HepG2 (cell line): ENCODE data around the gene HPCAL1. TPM values are rescaled to one million over a fixed set of nuclear protein-coding genes. Genes with fewer than 3 reads are reported as not detected.

ENCODE experiments used
- HDAC1 ChIP-seq: sonication (generic); formaldehyde crosslinking; IDR thresholded peaks from 2 replicates; pipeline ENCODE4 v1.5.1; 2020; ENCODE audit warnings: mild to moderate bottlenecking, missing genetic modification reagents
- HNRNPK ChIP-seq: fragments of 200-400 bp; formaldehyde crosslinking; IDR thresholded peaks from 2 replicates; pipeline ENCODE4 v1.6.1; 2018; ENCODE audit warnings: low read length, low read depth, moderate library complexity, mild to moderate bottlenecking; ENCODE audit not compliant: poor library complexity, severe bottlenecking
- KDM4B ChIP-seq: sonication (generic); formaldehyde crosslinking; IDR thresholded peaks from 2 replicates; pipeline ENCODE4 v1.4.0; 2020; ENCODE audit warnings: missing genetic modification reagents
- MTA1 ChIP-seq: sonication (generic); formaldehyde crosslinking; IDR thresholded peaks from 2 replicates; pipeline ENCODE4 v1.4.0; 2020; ENCODE audit warnings: missing genetic modification reagents, mild to moderate bottlenecking, borderline replicate concordance
- MTF2 ChIP-seq: sonication (generic); formaldehyde crosslinking; IDR thresholded peaks from 2 replicates; pipeline ENCODE4 v1.5.0; 2020; ENCODE audit warnings: missing genetic modification reagents, borderline replicate concordance
- NCOA5 ChIP-seq: sonication (generic); formaldehyde crosslinking; IDR thresholded peaks from 2 replicates; pipeline ENCODE4 v1.4.0; 2020; ENCODE audit warnings: missing genetic modification reagents
- NFIB ChIP-seq: sonication (generic); formaldehyde crosslinking; IDR thresholded peaks from 2 replicates; pipeline ENCODE4 v1.9.0; 2021; ENCODE audit warnings: missing genetic modification reagents, mild to moderate bottlenecking, borderline replicate concordance
- POLR2G ChIP-seq: fragments of 200-400 bp; formaldehyde crosslinking; IDR thresholded peaks from 2 replicates; pipeline ENCODE4 v1.6.1; 2018; ENCODE audit warnings: mild to moderate bottlenecking, low read depth, low read length, moderate library complexity
- RFX5 ChIP-seq: IDR thresholded peaks from 2 replicates; pipeline ENCODE4 v1.6.1; 2011; ENCODE audit warnings: low read depth, low read length, improper control_type of control experiment
- SRY ChIP-seq: sonication (generic); formaldehyde crosslinking; IDR thresholded peaks from 2 replicates; pipeline ENCODE4 v1.8.0; 2022; ENCODE audit warnings: mild to moderate bottlenecking, missing genetic modification reagents
- ZBTB38 ChIP-seq: sonication (generic); formaldehyde crosslinking; IDR thresholded peaks from 2 replicates; pipeline ENCODE4 v1.5.1; 2020; ENCODE audit warnings: mild to moderate bottlenecking, missing genetic modification reagents
- ZFP62 ChIP-seq: sonication (generic); formaldehyde crosslinking; IDR thresholded peaks from 2 replicates; pipeline ENCODE4 v1.4.0; 2020; ENCODE audit warnings: missing genetic modification reagents
- ZFP90 ChIP-seq: sonication (generic); formaldehyde crosslinking; IDR thresholded peaks from 2 replicates; pipeline ENCODE4 v1.8.0; 2022; ENCODE audit warnings: missing genetic modification reagents, mild to moderate bottlenecking, inconsistent platforms, borderline replicate concordance
- ZNF24 ChIP-seq: fragments of 450-650 bp; IDR thresholded peaks from 2 replicates; pipeline ENCODE4 v1.6.1; 2017; ENCODE audit warnings: antibody characterized with exemption, mild to moderate bottlenecking
- ZNF350 ChIP-seq: sonication (generic); formaldehyde crosslinking; IDR thresholded peaks from 2 replicates; pipeline ENCODE4 v1.4.0; 2020; ENCODE audit warnings: mild to moderate bottlenecking, low read depth, missing genetic modification reagents, borderline replicate concordance
- ZNF678 ChIP-seq: sonication (generic); formaldehyde crosslinking; IDR thresholded peaks from 2 replicates; pipeline ENCODE4 v1.4.0; 2020; ENCODE audit warnings: mild to moderate bottlenecking, missing genetic modification reagents
- ZNF713 ChIP-seq: sonication (generic); formaldehyde crosslinking; IDR thresholded peaks from 2 replicates; pipeline ENCODE4 v1.4.0; 2020; ENCODE audit warnings: mild to moderate bottlenecking, missing genetic modification reagents
- polyA plus RNA-seq, 8 experiments: library from polyadenylated mRNA; depleted of rRNA in 3 of 8; stranded (reverse) in 7 of 8; unstranded in 1 of 8; fragments of >200 nt; fragmentation: Illumina TruSeq in 4 of 8; extraction: Trizol in 4 of 8; gene quantifications; 2 replicates each; pipeline versions ENCODE4 v1.2.1 to v1.2.3, GENCODE V29; 2011 to 2016; ENCODE audit warnings: low read depth in 4 of 8, missing spikeins in 1 of 8, mixed read lengths in 1 of 8; ENCODE audit not compliant: insufficient read depth in 1 of 8
- total RNA-seq, 5 experiments: library from RNA; depleted of rRNA; stranded (reverse); fragments of >200 nt; fragmentation: Illumina TruSeq; extraction: Trizol; gene quantifications; 2 replicates each; pipeline ENCODE4 v1.2.3, GENCODE V29; 2016; ENCODE audit warnings: low read depth in 1 of 5
- TF ChIP-seq, protein P1 (sequence below): sonication (generic); formaldehyde crosslinking; IDR thresholded peaks from 2 replicates; pipeline ENCODE4 v1.9.0; 2022; ENCODE audit warnings: low read depth, missing genetic modification reagents
- TF ChIP-seq, protein P2 (sequence below): sonication (generic); formaldehyde crosslinking; IDR thresholded peaks from 2 replicates; pipeline ENCODE4 v1.5.0; 2020; ENCODE audit warnings: missing genetic modification reagents
- TF ChIP-seq, protein P3 (sequence below), 2 experiments: IDR thresholded peaks; 2 replicates each; pipeline ENCODE4 v1.6.1; 2011 to 2012; ENCODE audit warnings: low read length in 2 of 2, borderline replicate concordance in 1 of 2, low read depth in 1 of 2, mild to moderate bottlenecking in 1 of 2, moderate library complexity in 1 of 2
- TF ChIP-seq, protein P4 (sequence below): sonication (generic); formaldehyde crosslinking; IDR thresholded peaks from 2 replicates; pipeline ENCODE4 v1.4.0; 2020; ENCODE audit warnings: missing genetic modification reagents

HPCAL1 gene
- total and polyA plus RNA-seq, 2 of the 13 experiments (the other 11 are each of a cell fraction or from before 2014, with no cell fraction given): 29.5 to 29.9 TPM

DNA sequence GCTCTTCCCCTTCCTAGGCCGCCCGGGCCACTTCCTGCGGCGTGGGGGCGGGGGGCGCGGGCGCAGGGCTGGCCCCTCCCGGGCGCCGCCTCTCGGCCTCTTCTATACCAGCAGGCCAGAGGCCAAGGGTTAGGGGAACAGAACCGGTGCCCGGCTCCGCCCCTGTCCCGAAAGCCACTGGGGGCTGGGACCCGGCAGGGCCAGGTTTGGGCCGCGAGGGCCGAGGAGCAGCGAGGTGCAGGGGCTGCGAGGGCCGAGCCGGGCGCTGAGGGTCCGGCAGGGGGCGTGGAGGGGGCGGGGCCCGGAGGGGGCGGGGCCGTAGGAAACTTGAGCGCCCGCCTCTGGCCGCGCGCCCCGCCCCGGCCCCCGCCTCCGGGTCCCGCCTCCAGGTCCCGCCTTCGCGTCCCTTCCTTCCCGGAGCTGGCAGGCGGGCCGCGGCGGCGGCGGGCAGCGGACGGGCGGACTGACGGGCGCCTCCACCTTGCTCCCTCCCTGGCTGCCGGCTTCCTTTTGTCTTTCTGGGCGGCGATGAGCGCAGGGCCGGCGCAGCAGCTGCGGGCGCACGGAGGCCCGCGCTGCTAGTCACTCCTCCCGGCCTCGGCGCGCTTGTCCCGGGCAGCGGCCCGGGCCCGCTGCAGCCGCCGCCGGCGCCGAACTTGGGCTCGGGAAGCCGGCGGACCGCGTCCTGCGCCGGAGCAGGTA, at the start of gene HPCAL1 (continued):
- TF ChIP-seq, protein P1, sequence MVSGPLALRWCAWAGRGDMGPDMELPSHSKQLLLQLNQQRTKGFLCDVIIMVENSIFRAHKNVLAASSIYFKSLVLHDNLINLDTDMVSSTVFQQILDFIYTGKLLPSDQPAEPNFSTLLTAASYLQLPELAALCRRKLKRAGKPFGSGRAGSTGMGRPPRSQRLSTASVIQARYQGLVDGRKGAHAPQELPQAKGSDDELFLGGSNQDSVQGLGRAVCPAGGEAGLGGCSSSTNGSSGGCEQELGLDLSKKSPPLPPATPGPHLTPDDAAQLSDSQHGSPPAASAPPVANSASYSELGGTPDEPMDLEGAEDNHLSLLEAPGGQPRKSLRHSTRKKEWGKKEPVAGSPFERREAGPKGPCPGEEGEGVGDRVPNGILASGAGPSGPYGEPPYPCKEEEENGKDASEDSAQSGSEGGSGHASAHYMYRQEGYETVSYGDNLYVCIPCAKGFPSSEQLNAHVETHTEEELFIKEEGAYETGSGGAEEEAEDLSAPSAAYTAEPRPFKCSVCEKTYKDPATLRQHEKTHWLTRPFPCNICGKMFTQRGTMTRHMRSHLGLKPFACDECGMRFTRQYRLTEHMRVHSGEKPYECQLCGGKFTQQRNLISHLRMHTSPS (CRISPR knock-in tag): peak; percentile 59; the same call in 1 of the 2 replicates
- TF ChIP-seq MTF2 (CRISPR knock-in tag) (peak; percentile 63; the same call in 1 of the 2 replicates), NFIB (CRISPR knock-in tag) (no peak), ZFP90 (CRISPR knock-in tag) (peak; percentile 67; the same call in 1 of the 2 replicates), HDAC1 (CRISPR knock-in tag) (peak; percentile 76), MTA1 (CRISPR knock-in tag) (no peak), ZNF713 (CRISPR knock-in tag) (no peak), SRY (CRISPR knock-in tag) (no peak), ZNF678 (CRISPR knock-in tag) (no peak), KDM4B (CRISPR knock-in tag) (0 out of 2 replicates have a peak, but pooled peaks have one; percentile 26), RFX5 (no peak), ZNF24 (no peak), HNRNPK (peak; percentile 89), ZBTB38 (CRISPR knock-in tag) (peak; percentile 78; the same call in 1 of the 2 replicates), NCOA5 (no peak), ZNF350 (CRISPR knock-in tag) (no peak; the same call in 1 of the 2 replicates), ZFP62 (CRISPR knock-in tag) (0 out of 2 replicates have a peak, but pooled peaks have one; percentile 18), POLR2G (peak; percentile 63; the same call in 1 of the 2 replicates)
- TF ChIP-seq, protein P2, sequence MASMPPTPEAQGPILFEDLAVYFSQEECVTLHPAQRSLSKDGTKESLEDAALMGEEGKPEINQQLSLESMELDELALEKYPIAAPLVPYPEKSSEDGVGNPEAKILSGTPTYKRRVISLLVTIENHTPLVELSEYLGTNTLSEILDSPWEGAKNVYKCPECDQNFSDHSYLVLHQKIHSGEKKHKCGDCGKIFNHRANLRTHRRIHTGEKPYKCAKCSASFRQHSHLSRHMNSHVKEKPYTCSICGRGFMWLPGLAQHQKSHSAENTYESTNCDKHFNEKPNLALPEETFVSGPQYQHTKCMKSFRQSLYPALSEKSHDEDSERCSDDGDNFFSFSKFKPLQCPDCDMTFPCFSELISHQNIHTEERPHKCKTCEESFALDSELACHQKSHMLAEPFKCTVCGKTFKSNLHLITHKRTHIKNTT (CRISPR knock-in tag): no peak
- TF ChIP-seq, protein P3, sequence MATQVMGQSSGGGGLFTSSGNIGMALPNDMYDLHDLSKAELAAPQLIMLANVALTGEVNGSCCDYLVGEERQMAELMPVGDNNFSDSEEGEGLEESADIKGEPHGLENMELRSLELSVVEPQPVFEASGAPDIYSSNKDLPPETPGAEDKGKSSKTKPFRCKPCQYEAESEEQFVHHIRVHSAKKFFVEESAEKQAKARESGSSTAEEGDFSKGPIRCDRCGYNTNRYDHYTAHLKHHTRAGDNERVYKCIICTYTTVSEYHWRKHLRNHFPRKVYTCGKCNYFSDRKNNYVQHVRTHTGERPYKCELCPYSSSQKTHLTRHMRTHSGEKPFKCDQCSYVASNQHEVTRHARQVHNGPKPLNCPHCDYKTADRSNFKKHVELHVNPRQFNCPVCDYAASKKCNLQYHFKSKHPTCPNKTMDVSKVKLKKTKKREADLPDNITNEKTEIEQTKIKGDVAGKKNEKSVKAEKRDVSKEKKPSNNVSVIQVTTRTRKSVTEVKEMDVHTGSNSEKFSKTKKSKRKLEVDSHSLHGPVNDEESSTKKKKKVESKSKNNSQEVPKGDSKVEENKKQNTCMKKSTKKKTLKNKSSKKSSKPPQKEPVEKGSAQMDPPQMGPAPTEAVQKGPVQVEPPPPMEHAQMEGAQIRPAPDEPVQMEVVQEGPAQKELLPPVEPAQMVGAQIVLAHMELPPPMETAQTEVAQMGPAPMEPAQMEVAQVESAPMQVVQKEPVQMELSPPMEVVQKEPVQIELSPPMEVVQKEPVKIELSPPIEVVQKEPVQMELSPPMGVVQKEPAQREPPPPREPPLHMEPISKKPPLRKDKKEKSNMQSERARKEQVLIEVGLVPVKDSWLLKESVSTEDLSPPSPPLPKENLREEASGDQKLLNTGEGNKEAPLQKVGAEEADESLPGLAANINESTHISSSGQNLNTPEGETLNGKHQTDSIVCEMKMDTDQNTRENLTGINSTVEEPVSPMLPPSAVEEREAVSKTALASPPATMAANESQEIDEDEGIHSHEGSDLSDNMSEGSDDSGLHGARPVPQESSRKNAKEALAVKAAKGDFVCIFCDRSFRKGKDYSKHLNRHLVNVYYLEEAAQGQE (IDR thresholded peaks at IDR 0.05; ENCODE audit: borderline replicate concordance in 1 of 2, low read depth in 1 of 2, low read length in 2 of 2): peak in 1 of 2 experiments; percentile 46; a peak in 1 of 4 replicates
- TF ChIP-seq, protein P4, sequence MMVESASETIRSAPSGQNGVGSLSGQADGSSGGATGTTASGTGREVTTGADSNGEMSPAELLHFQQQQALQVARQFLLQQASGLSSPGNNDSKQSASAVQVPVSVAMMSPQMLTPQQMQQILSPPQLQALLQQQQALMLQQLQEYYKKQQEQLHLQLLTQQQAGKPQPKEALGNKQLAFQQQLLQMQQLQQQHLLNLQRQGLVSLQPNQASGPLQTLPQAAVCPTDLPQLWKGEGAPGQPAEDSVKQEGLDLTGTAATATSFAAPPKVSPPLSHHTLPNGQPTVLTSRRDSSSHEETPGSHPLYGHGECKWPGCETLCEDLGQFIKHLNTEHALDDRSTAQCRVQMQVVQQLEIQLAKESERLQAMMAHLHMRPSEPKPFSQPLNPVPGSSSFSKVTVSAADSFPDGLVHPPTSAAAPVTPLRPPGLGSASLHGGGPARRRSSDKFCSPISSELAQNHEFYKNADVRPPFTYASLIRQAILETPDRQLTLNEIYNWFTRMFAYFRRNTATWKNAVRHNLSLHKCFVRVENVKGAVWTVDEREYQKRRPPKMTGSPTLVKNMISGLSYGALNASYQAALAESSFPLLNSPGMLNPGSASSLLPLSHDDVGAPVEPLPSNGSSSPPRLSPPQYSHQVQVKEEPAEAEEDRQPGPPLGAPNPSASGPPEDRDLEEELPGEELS (CRISPR knock-in tag): peak; percentile 71
